Transverse colon (tissue), 4 donors: ENCODE data around the gene CORO2A. TPM values are rescaled to one million over a fixed set of nuclear protein-coding genes. Genes with fewer than 3 reads are reported as not detected.

ENCODE experiments used
- DNase-seq: peaks from one replicate; pipeline ENCODE4 v3.0.0-alpha.2; 2019
- H3K27ac ChIP-seq, 4 donors: fragments of 200-600 bp; sonication (generic); 2 replicates each; pipeline ENCODE4 v1.5.1; 2016 to 2018; ENCODE audit warnings: inconsistent platforms in 4 of 4
- H3K27me3 ChIP-seq: fragments of 200-600 bp; sonication (generic); 2 replicates; pipeline ENCODE4 v1.5.1; 2017; ENCODE audit warnings: inconsistent platforms
- H3K36me3 ChIP-seq, 4 donors: fragments of 200-600 bp; sonication (generic); 2 replicates each; pipeline ENCODE4 v1.5.1; 2017 to 2019; ENCODE audit warnings: inconsistent platforms in 4 of 4
- H3K4me1 ChIP-seq, 4 donors: fragments of 200-600 bp; sonication (generic); 2 replicates each; pipeline ENCODE4 v1.5.1; 2017 to 2020; ENCODE audit warnings: inconsistent platforms in 4 of 4
- H3K4me3 ChIP-seq, 4 donors: fragments of 200-600 bp; sonication (generic); 1 replicate in 1 of 4; 2 replicates in 3 of 4; pipeline versions ENCODE4 v1.5.1 to v1.6.1; 2017 to 2019; ENCODE audit warnings: inconsistent platforms in 4 of 4
- H3K9me3 ChIP-seq, 2 donors: fragments of 200-600 bp; sonication (generic); 2 replicates each; pipeline ENCODE4 v1.5.1; 2017 to 2019; ENCODE audit warnings: inconsistent platforms in 2 of 2
- CTCF ChIP-seq, 5 experiments: fragments of 200-600 bp in 3 of 5; fragments of 450-650 bp in 2 of 5; sonication (generic) in 3 of 5; IDR thresholded peaks; 1 replicate in 2 of 5; 2 replicates in 3 of 5; pipeline ENCODE4 v1.5.1; 2016 to 2017; ENCODE audit warnings: antibody characterized with exemption in 5 of 5, inconsistent platforms in 3 of 5, mild to moderate bottlenecking in 2 of 5, moderate library complexity in 1 of 5
- EP300 ChIP-seq: sonication (generic); formaldehyde crosslinking; IDR thresholded peaks from one replicate; pipeline ENCODE4 v1.6.1; 2017; ENCODE audit warnings: antibody characterized with exemption, low read depth
- POLR2A ChIP-seq: fragments of 450-650 bp; IDR thresholded peaks from one replicate; pipeline ENCODE4 v1.6.1; 2016; ENCODE audit warnings: antibody characterized with exemption, mild to moderate bottlenecking, moderate library complexity
- POLR2AphosphoS5 ChIP-seq, 3 donors: sonication (generic); formaldehyde crosslinking; IDR thresholded peaks; one replicate each; pipeline ENCODE4 v1.6.1; 2016; ENCODE audit warnings: antibody characterized with exemption in 3 of 3
- WGBS, 2 donors: methylation state at CpG; one replicate each; pipeline ENCODE4 v1.1.5; 2018; ENCODE audit warnings: low coverage in 1 of 2; 5-methylcytosine and 5-hydroxymethylcytosine counted together
- in situ Hi-C, 4 donors: fragments of 200-750 bp; cut with MboI; loops; one replicate each; pipeline versions ENCODE4 v1.15.0 to v1.15.1; 2017; ENCODE audit warnings: low sequenced_read_pairs in 3 of 4, low pct_ligation_motif_present in 1 of 4, low pct_unique_long_range_greater_than_20kb in 1 of 4
- intact Hi-C: fragments of 100-400 bp; cut with DNase I; formaldehyde crosslinking; loops from one replicate; pipeline ENCODE4 v1.15.1; 2023; ENCODE audit warnings: low total_unique reads
- total RNA-seq, 4 donors: library from RNA; depleted of rRNA; stranded (reverse); fragments of >200 nt; gene quantifications; one replicate each; pipeline ENCODE4 v1.1.0, GENCODE V29; 2016

CORO2A gene
- total RNA-seq, 4 donors from 2014 or later: 10.0 to 59.1 (median 47.1) TPM

- peak; percentile 71 for DNase-seq
- intact Hi-C loops: no loop called here
- H3K27me3 ChIP-seq: no peaks in the 10 kb centered on the region
- in situ Hi-C loops: no loop called here
- H3K4me1 ChIP-seq: peaks cover 0 to 7% (median 1%) of the 10 kb centered on the region in 4 donors
- 42% methylated on average over 3 to 4 of the region's 4 CpGs for WGBS, 2 donors
- no peak for TF ChIP-seq POLR2A
- TF ChIP-seq EP300: no peak
- TF ChIP-seq POLR2AphosphoS5 (IDR thresholded peaks at IDR 0.05): no peak
- TF ChIP-seq CTCF (IDR thresholded peaks at IDR 0.05): no peak
- no peak overlapping the region for H3K4me3 ChIP-seq
- H3K27ac ChIP-seq: no peak overlapping the region
- no peaks in the 10 kb centered on the region for H3K9me3 ChIP-seq
- H3K36me3 ChIP-seq: peaks cover 0 to 5% (median 0%) of the 10 kb centered on the region in 4 donors
These were observed 34.2 kb downstream of the CORO2A start for GRCh38 chr9:98158071-98158831.

- Histone ChIP-seq H3K9me3 (no peaks in the 10 kb centered on the region), H3K27me3 (no peaks in the 10 kb centered on the region), H3K27ac (no peak overlapping the region), H3K36me3 (peaks cover 0 to 5% (median 0%) of the 10 kb centered on the region in 4 donors), H3K4me3 (no peak overlapping the region), H3K4me1 (peaks cover 0 to 6% (median 1%) of the 10 kb centered on the region in 4 donors)
- 90 to 97% methylated on average over 2 to 10 of the region's 10 CpGs for WGBS, 2 donors
- TF ChIP-seq POLR2A: no peak
- DNase-seq: no peak
- in situ Hi-C loops (no loop called here), intact Hi-C loops (no loop called here)
These were observed 35.1 kb downstream of the CORO2A start for GRCh38 chr9:98157372-98157771.

- peaks cover 0 to 6% (median 1%) of the 10 kb centered on the region in 4 donors for H3K4me1 ChIP-seq
- H3K9me3 ChIP-seq: no peaks in the 10 kb centered on the region
- peaks cover 0 to 5% (median 0%) of the 10 kb centered on the region in 4 donors for H3K36me3 ChIP-seq
- no peak overlapping the region for H3K4me3 ChIP-seq
- intact Hi-C loops (no loop called here), in situ Hi-C loops (no loop called here)
- 75 to 76% methylated on average over 2 of the region's 2 CpGs for WGBS, 2 donors
- H3K27me3 ChIP-seq: no peaks in the 10 kb centered on the region
- H3K27ac ChIP-seq: no peak overlapping the region
- DNase-seq: no peak
- TF ChIP-seq POLR2A (no peak), POLR2AphosphoS5 (IDR thresholded peaks at IDR 0.05) (no peak), EP300 (no peak), CTCF (IDR thresholded peaks at IDR 0.05) (no peak)
These were observed 37.8 kb downstream of the CORO2A start for GRCh38 chr9:98154678-98155077.

GRCh38 chr9:98152526-98152925, 39.9 kb downstream of the CORO2A start:
- in situ Hi-C loops (no loop called here), intact Hi-C loops (no loop called here)
- no peaks in the 10 kb centered on the region for H3K9me3 ChIP-seq
- H3K4me1 ChIP-seq: no peaks in the 10 kb centered on the region
- H3K36me3 ChIP-seq: peaks cover 0 to 5% (median 0%) of the 10 kb centered on the region in 4 donors
- H3K27ac ChIP-seq: no peak overlapping the region
- H3K27me3 ChIP-seq: no peaks in the 10 kb centered on the region
- DNase-seq: no peak
- TF ChIP-seq POLR2A: no peak
- H3K4me3 ChIP-seq: no peak overlapping the region

- 76 to 100% methylated on average over 3 of the region's 3 CpGs for WGBS, 2 donors
- in situ Hi-C loops: no loop called here
- intact Hi-C loops: no loop called here
- no peak overlapping the region for H3K4me3 ChIP-seq
- no peaks in the 10 kb centered on the region for H3K27me3 ChIP-seq
- no peak overlapping the region for H3K27ac ChIP-seq
- peaks cover 0 to 5% (median 0%) of the 10 kb centered on the region in 4 donors for H3K36me3 ChIP-seq
- peaks cover 4 to 15% (median 10%) of the 10 kb centered on the region in 4 donors for H3K4me1 ChIP-seq
- H3K9me3 ChIP-seq: no peaks in the 10 kb centered on the region
- DNase-seq: no peak
- TF ChIP-seq POLR2A (no peak), POLR2AphosphoS5 (IDR thresholded peaks at IDR 0.05) (no peak), EP300 (no peak), CTCF (IDR thresholded peaks at IDR 0.05) (no peak)
These were observed 41.7 kb downstream of the CORO2A start for GRCh38 chr9:98150721-98151120.
